Ishikawa (cell line): ENCODE measurements around the gene MAGI1.

Experiments used
- CEBPB ChIP-seq: IDR thresholded peaks from 2 replicates; pipeline ENCODE4 v1.6.1; 2012
- CREB1 ChIP-seq: IDR thresholded peaks from 2 replicates; pipeline ENCODE4 v1.6.1; 2012; ENCODE audit warnings: low read depth
- EGR1 ChIP-seq: IDR thresholded peaks from 2 replicates; pipeline ENCODE4 v1.6.1; 2012
- EP300 ChIP-seq: IDR thresholded peaks from 2 replicates; pipeline ENCODE4 v1.6.1; 2012; ENCODE audit warnings: borderline replicate concordance
- FOXM1 ChIP-seq: IDR thresholded peaks from 2 replicates; pipeline ENCODE4 v1.6.1; 2012; ENCODE audit warnings: low read depth, borderline replicate concordance
- NFIC ChIP-seq: IDR thresholded peaks from 2 replicates; pipeline ENCODE4 v1.6.1; 2012
- RAD21 ChIP-seq: IDR thresholded peaks from 2 replicates; pipeline ENCODE4 v1.6.1; 2012; ENCODE audit warnings: low read depth
- TAF1 ChIP-seq: IDR thresholded peaks from 2 replicates; pipeline ENCODE4 v1.6.1; 2012; ENCODE audit warnings: low read depth, mild to moderate bottlenecking
- TCF12 ChIP-seq: IDR thresholded peaks from 2 replicates; pipeline ENCODE4 v1.6.1; 2012; ENCODE audit warnings: low read depth
- TEAD4 ChIP-seq: IDR thresholded peaks from 2 replicates; pipeline ENCODE4 v1.6.1; 2012
- YY1 ChIP-seq: IDR thresholded peaks from 2 replicates; pipeline ENCODE4 v1.6.1; 2012; ENCODE audit warnings: low read depth
- ZBTB7A ChIP-seq: IDR thresholded peaks from 2 replicates; pipeline ENCODE4 v1.6.1; 2012; ENCODE audit warnings: low read depth
- TF ChIP-seq, protein P1 (sequence below): IDR thresholded peaks from 2 replicates; pipeline ENCODE4 v1.6.1; 2012
- TF ChIP-seq, protein P2 (sequence below): IDR thresholded peaks from 2 replicates; pipeline ENCODE4 v1.6.1; 2012
- TF ChIP-seq, protein P3 (sequence below): IDR thresholded peaks from 2 replicates; pipeline ENCODE4 v1.6.1; 2012; ENCODE audit warnings: low read depth, mild to moderate bottlenecking

MAGI1 gene

DNA sequence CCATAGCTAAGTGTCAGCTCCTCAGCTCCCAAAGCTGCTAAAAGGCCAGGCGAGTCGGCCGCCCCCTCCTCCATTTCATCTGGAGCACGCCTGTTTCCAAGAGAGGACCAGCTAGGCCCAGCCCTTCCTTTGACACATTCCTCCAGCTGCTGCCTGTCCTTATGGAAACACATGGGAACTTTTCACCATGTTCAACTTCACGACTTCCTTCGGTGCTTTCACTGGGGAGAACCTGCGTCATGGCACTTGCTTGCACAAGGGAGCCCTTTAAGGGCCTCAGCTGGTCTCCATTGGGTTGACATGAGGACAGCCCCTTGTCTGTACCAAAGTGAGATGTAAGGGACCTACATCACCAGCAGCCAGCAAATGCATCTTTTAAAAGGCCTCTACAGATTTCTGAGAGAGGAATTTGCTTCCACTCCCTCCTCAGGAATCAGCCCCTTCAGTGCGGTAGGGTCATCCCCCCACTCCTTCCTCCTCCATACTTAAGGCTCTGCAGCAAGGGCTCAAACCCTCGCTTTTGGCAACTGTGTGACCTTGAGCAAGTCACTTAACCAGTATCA is 2.1 kb downstream of the MAGI1 start:
- TF ChIP-seq TAF1, result no peak
- TF ChIP-seq CEBPB, result no peak
- TF ChIP-seq FOXM1, result no peak
- TF ChIP-seq CREB1, result no peak
- no peak for TF ChIP-seq YY1
- no peak for TF ChIP-seq EGR1
- TF ChIP-seq, protein P1, sequence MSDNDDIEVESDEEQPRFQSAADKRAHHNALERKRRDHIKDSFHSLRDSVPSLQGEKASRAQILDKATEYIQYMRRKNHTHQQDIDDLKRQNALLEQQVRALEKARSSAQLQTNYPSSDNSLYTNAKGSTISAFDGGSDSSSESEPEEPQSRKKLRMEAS, result no peak
- TF ChIP-seq, protein P2, sequence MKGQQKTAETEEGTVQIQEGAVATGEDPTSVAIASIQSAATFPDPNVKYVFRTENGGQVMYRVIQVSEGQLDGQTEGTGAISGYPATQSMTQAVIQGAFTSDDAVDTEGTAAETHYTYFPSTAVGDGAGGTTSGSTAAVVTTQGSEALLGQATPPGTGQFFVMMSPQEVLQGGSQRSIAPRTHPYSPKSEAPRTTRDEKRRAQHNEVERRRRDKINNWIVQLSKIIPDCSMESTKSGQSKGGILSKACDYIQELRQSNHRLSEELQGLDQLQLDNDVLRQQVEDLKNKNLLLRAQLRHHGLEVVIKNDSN, result no peak
- no peak for TF ChIP-seq TEAD4
- TF ChIP-seq ZBTB7A, result no peak
- TF ChIP-seq TCF12, result no peak
- TF ChIP-seq, protein P3, sequence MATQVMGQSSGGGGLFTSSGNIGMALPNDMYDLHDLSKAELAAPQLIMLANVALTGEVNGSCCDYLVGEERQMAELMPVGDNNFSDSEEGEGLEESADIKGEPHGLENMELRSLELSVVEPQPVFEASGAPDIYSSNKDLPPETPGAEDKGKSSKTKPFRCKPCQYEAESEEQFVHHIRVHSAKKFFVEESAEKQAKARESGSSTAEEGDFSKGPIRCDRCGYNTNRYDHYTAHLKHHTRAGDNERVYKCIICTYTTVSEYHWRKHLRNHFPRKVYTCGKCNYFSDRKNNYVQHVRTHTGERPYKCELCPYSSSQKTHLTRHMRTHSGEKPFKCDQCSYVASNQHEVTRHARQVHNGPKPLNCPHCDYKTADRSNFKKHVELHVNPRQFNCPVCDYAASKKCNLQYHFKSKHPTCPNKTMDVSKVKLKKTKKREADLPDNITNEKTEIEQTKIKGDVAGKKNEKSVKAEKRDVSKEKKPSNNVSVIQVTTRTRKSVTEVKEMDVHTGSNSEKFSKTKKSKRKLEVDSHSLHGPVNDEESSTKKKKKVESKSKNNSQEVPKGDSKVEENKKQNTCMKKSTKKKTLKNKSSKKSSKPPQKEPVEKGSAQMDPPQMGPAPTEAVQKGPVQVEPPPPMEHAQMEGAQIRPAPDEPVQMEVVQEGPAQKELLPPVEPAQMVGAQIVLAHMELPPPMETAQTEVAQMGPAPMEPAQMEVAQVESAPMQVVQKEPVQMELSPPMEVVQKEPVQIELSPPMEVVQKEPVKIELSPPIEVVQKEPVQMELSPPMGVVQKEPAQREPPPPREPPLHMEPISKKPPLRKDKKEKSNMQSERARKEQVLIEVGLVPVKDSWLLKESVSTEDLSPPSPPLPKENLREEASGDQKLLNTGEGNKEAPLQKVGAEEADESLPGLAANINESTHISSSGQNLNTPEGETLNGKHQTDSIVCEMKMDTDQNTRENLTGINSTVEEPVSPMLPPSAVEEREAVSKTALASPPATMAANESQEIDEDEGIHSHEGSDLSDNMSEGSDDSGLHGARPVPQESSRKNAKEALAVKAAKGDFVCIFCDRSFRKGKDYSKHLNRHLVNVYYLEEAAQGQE, result no peak
- TF ChIP-seq NFIC, result no peak
- TF ChIP-seq EP300, result no peak
- no peak for TF ChIP-seq RAD21

DNA sequence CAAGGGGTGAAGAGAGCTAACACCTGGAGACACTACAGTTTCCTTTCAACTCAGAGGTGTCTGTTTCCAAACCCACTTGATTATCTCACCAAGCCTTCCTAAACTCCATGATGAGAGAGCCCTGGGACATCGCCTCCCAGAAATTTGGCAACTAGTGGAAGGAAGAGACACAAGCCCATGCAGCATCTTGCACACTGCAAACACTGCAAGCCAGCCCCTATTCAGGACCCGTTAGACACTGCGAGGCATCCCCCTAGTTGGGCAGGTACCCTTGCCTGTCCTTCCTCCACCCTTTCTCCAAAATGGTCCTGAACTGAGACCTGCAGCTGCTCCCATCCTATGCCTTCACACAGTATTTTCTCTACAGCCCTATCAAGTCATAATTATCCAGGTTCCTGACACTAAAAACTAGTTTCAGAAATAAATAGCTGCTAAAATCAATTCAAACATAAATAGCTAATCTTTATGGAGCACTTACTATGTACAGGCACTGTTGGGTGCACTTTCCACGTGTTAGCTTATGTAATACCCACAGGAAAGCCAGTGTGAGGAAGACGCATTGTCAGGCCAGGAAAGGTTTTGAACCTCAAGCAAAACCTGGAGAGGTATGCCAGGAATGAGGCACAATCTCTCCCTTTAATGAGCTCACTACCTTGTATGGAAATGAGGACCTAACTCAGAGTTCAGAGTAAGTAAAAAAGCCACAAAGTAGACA is 2.8 kb downstream of the MAGI1 start:
- no peak for TF ChIP-seq EP300
- no peak for TF ChIP-seq CEBPB
- TF ChIP-seq, protein P1, result no peak
- TF ChIP-seq TCF12, result no peak
- TF ChIP-seq FOXM1, result no peak
- TF ChIP-seq TEAD4, result peak; percentile 74

DNA sequence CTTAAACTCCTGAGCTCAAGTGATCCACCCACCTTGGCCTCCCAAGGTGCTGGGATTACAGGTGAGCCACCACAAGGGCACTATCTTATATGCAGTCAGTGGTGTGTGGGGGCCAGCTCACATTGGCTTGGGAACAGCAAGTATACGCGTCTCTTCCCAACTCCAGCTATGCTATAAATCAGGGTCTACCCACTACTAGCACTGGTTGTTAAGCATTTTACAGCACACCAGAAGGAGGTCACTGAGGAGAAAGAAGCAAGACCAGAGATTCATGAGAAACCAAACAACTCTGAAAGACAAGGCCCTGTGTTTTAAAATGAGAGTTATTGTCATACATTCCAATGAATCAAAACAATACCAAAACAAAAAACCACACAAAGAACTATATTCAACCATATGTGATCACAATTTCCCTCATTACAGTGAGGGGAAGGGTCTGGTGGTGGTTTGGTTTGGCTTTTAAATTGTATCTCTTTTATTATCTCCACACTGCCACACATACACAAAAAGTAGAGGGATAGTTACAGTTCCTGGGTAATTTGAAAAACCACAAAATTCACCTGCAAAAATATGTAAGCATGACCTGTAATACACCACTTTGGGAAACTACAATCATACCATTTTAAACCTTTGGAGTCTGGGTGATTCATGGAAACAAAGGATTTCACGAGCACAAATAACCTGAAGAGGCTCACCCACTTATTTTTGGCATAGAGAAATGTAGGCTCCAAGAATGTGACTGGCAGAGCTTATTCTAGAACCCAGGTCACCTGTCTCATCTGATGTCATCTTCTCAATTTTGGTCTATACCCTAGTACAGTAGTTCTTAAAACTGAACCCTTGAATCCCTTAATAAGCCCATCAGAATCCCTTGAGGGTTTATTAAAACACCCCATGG is 5.2 kb downstream of the MAGI1 start:
- TF ChIP-seq, protein P1, result no peak
- TF ChIP-seq ZBTB7A (no peak), YY1 (no peak), EP300 (no peak), NFIC (no peak), CREB1 (no peak), FOXM1 (no peak), TCF12 (no peak), EGR1 (no peak)
- TF ChIP-seq, protein P2, result no peak

DNA sequence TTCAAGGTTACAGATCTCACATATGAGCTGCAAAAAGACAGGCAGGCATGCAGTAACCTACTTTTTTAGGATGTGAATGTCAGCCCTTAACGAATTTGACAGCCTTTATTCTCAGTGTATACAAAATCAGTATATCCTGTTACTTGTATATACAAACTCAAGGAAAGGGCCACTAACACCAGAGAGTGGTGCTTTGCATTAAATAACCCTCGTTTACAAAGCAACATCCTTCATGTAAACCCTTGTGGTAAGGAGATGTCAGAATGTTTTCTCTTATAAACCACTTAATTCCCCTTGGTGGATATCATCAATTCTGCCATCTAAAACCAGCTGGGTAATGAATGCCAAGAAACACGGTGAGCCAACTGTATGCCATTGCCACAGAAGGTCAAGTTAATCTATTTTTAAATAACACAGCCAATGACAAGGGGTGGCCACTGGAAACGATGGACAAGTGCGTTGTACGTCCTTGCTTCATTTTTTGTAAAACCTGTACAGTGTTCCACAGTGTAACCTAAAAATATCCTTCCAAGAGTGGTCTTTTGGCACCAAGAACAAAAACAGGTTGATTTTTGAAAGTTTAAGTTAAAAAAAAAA is 7.5 kb downstream of the MAGI1 start:
- TF ChIP-seq TCF12 (no peak), EGR1 (no peak), TEAD4 (no peak), YY1 (no peak), TAF1 (no peak), CREB1 (no peak), CEBPB (no peak), FOXM1 (no peak), ZBTB7A (no peak), RAD21 (no peak), NFIC (no peak), EP300 (no peak)
- TF ChIP-seq, protein P2, result no peak
- TF ChIP-seq, protein P3, result no peak
- TF ChIP-seq, protein P1, result no peak
